GM21717 (cell line): ENCODE results near the gene MRI1.
A peak's percentile ranks its signal among the peaks of the same experiment; 100 is the strongest.
"Not testable (repeated sequence)": the region's sequence is repeated elsewhere in the genome, so short reads cannot be mapped to it uniquely, and the experiment has no call there.

ENCODE experiments used
- ATAC-seq: cut with Tn5 transposase; IDR thresholded peaks from one replicate; pipeline ENCODE4 v1.9.1; 2021; ENCODE audit warnings: mild to moderate bottlenecking, moderate library complexity; ENCODE audit not compliant: unreplicated experiment

The MRI1 gene

GRCh38 chr19:13793317-13793716 lies 29.0 kb downstream of the MRI1 start:
- not testable (repeated sequence) for ATAC-seq

GRCh38 chr19:13794398-13794756 lies 30.1 kb downstream of the MRI1 start:
- no peak for ATAC-seq

DNA sequence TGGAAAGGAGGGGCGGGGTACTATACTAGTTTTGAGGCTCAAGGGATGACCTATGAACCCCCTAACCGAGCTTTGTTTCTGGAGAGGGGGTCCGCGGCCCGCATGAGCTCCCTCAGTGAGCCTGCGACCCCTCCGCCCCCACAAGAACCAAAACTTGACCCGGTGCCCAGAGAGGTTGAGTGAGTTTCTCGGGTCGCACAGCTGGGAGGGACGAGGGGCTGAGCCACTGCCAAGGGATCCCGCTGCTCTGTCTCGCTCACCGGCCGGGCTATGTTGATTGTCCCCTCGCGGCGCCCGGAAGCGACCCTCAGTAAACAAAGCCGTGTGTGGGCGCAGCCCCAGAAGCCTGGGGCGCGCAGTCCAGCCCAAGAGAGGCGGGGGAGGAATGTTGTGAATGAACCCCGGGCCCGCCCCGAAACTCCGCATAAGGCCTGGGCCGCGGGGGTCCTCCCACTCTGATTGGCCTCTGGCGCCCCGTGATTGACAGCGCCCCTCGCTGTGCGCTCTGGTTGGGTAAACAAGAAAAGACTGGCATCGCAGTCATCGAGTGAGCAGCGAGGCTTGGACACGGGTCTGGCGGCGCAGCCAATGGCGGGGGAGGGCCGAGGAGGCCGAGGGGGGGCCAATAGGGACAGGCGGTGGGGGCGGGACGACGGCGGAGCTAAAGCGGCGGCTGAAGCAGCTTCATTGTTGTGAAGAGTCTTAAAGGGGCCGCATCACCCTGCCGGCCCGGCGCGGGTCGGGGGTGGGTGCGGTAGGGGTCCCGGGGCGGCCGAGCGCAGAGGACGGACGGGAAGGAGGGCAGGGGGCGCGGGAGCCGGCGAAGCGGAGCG lies 30.7 kb downstream of the MRI1 start, which contains the start of gene ZSWIM4:
Gene ZSWIM4, plus strand, starts transcription at position 687 of the 833 bp plus-strand sequence. CDS start 206 bp downstream, outside the sequence.
- ATAC-seq: peak; percentile 91

DNA sequence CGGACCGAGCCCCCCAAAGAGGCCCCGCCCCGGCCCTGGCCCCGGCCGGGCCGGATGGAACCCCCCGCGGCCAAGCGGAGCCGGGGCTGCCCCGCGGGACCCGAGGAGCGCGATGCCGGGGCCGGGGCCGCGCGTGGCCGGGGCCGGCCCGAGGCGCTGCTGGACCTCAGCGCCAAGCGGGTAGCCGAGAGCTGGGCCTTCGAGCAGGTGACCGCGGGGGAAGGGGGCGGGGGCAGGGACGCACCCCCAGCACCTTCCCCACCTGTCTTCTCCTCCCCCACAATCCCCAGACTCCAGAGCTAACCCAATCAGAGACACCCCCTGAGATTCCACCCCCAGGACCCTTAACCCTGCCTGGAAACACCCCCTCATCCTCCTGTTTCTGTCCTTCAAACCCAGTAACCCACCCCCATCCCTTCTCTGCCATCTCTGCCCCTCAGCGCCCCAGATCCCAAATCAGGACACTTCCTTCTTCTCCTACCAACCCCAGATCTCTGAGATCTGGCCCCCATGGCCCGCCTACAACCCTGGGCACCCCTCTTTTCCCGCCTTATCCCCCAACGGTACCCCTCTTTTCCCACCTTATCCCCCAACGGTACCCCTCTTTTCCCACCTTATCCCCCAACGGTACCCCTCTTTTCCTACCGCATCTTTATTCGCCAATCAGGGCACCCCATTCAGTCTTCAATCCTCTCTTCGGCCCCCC lies 31.4 kb downstream of the MRI1 start:
- peak; percentile 26 for ATAC-seq

DNA sequence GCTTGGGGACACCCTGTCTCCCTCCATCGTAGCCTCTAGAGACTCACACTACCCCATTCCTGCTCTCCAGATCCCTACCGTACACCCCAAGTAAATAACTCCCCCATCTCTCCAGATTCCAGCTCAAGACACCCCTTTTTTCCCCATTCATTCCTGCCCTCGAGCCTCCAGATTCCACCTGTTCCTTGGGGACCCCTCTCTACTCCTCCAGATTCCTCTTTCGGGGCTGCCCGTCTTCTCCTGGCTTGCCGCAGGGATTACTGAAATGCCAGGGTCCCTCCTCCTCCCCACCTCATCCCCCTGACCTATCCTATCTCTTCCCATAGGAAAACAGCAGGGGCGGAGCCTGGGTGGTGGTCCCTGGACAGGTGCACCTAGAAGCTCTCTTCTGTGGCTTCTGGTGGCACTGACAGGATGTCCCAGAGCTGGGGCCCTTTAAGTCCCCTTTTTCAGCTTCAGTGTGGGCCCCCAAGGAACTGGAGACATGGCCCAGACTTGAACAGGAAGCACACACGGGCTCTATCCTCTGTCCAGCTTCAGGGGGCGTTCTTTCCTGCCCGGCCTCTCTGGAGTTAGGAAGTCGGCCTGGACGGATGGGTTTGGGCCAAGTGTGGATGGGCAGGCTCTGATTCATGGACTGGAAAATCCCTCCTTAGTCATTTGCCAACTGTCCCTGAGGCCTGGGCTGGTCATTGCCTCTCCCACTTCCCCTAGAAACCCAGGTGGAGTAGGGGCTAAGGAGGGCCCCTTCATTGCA lies 32.2 kb downstream of the MRI1 start:
- ATAC-seq: no peak

DNA sequence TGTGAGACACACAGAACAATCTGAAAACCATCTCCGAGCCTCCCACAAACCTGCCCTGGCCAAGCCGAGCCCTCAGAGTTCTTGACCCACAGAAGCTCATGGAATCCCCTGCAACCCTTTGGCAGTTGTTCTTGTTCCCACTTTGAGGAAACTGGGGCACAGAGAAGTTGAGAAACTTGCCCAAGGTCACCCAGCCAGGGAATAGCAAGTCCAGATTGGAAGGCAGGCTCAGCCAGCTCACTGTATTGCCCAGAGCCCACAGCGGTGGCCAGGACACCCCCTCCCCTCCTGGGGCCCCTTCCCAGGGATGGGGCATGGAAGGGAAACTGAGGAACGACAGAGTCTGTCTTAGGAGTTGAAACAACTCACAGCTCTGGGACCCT lies 32.7 kb downstream of the MRI1 start:
- ATAC-seq: no peak

GRCh38 chr19:13797870-13798269 lies 33.5 kb downstream of the MRI1 start:
- ATAC-seq: no peak

DNA sequence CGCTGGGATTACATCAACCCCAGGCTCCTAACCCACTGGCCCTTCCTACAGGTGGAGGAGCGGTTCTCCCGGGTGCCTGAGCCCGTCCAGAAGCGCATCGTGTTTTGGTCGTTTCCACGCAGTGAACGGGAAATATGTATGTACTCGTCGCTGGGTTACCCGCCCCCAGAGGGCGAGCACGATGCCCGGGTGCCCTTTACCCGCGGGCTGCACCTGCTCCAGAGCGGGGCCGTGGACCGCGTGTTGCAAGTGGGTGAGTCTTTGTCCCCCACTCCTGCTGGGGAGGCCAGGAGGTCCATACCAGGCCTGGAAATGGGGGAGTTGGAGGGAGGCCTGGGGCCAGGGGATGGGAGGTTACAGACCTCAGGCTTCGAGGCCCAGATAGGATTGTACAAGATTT lies 35.3 kb downstream of the MRI1 start:
- no peak for ATAC-seq

- ATAC-seq: no peak
Observed at GRCh38 chr19:13803038-13803437, 38.7 kb downstream of the MRI1 start.

- ATAC-seq: no peak
Observed at GRCh38 chr19:13804830-13805683, 40.7 kb downstream of the MRI1 start.

DNA sequence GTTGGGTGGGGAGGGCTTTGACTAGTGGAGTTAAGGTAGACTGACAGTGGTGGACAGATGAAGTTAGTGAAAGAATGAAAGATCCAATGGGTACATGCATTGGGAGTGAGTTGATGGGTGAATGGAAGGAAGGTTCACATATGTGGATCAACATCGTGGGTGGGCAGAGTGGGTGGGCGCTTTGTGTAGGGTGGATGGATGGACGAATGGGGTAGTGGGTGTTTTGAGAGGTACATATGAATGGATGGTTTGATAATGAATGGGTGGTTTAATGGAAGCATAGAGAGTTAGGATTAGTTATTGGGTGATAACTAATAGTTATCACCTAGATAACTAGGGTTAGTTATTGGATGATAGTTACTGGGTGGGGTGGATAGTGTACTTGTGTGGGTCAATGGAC lies 42.4 kb downstream of the MRI1 start:
- no peak for ATAC-seq

- no peak for ATAC-seq
Observed at GRCh38 chr19:13807421-13808021, 43.2 kb downstream of the MRI1 start.

DNA sequence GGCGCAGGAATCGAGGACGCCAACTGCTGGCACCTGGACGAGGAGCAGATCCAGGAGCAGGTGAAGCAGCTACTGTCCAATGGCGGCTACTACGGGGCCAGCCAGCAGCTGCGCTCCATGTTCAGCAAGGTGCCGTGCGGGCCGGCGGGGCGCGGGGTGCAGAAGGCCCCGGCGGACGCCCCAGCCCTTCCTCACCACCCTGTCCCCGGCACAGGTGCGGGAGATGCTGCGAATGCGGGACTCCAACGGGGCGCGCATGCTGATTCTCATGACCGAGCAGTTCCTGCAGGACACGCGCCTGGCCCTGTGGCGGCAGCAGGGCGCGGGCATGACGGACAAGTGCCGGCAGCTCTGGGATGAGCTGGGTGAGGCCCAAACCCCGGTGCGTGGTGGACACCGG lies 44.5 kb downstream of the MRI1 start:
- no peak for ATAC-seq

DNA sequence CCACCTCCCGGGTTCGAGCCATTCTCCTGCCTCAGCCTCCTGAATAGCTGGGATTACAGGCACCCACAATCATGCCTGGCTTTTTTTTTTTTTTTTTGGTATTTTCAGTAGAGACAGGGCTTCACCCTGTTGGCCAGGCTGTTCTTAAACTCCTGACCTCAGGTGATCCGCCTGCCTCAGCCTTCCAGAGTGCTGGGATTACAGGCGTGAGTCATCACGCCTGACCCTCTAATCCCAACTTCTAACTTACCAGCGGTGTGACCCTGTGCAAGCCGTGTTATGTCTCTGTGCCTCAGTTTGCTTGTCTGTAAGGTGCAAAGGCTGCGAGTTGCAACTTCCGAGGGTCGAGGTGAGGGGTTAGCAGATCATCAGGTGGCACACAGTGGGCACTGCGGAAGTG lies 48.2 kb downstream of the MRI1 start:
- no peak for ATAC-seq

GRCh38 chr19:13813147-13813546 lies 48.8 kb downstream of the MRI1 start:
- no peak for ATAC-seq

- no peak for ATAC-seq
Observed at GRCh38 chr19:13814550-13814949, 50.2 kb downstream of the MRI1 start.

- peak; percentile 51 for ATAC-seq
Observed at GRCh38 chr19:13817018-13817614, 52.8 kb downstream of the MRI1 start.

DNA sequence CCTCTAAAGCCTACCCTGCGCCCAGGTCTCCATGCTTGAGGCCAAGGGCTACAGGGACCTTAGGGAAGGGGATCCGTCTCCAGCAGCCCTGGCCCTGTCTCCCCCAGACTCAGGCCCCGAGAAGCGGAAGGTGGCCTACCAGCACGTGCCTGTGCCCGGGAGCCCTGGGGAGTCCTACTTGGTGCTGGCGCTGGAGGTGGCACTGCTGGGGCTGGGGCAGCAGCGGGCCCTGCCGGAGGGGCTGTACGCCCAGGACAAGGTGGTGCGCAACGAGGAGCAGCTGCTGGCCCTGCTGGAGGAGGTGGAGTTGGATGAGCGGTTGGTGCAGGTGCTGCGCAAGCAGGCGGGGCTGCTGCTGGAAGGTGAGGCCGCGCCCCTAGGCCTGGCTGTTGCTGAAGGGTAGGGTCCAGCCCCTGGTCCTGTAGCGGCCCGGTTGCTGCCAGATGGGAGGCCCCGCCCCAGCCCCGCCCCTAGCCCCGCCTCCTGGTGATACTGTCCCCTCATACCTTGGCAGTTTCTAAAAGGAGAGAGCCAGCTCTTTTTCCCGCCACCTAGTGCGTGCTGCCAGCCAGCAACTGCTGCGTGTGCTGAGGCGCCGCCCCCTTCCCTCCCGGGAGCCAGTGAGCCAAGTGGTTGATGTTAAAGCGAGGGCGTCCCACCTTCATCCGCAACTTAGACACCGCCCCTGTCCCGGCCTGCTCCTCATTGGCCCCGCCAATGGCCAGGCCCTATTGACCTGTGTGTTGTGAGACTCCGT lies 53.5 kb downstream of the MRI1 start:
- ATAC-seq: no peak

DNA sequence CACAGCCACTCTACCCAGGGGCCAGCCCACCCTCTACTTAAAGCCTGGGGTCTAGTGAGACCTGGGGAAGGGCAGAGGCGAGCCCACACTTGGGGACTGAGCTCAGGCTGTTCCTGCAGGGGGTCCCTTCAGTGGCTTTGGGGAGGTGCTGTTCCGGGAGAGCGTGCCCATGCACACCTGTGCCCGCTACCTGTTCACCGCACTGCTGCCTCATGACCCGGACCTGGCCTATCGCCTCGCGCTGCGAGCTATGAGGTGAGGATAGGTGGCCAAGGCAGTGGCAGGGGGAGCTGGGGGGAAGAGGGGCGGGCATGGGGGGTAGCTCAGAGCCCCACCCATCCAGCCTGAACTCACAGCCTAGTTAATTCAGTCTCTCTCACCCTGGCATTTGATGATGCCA lies 54.9 kb downstream of the MRI1 start:
- ATAC-seq: no peak
